Germinal center (tissue), 1 donor: ENCODE results near the gene GAGE12E.
"Not testable (repeated sequence)": the region's sequence is repeated elsewhere in the genome, so short reads cannot be mapped to it uniquely, and the experiment has no call there.

Experiments
- DNase-seq: peaks from one replicate; pipeline ENCODE4 v3.0.0; 2012; ENCODE audit warnings: mixed read lengths, low spot score

Gene GAGE12E

GRCh38 chrX:49550989-49551388, at the start of gene GAGE12E:
Gene GAGE12E, plus strand, starts transcription at chrX:49551289. Its CDS starts 1,155 bp downstream, at chrX:49552444.
- DNase-seq, result not testable (repeated sequence)

GRCh38 chrX:49531877-49532276, 19.2 kb upstream of the GAGE12E start, which contains the start of gene GAGE12C:
Gene GAGE12C, plus strand, starts transcription at chrX:49532177. Its CDS starts 1,155 bp downstream, at chrX:49533332.
- DNase-seq, result not testable (repeated sequence)

GRCh38 chrX:49541433-49541832, 9.7 kb upstream of the GAGE12E start, which contains the start of gene GAGE12D:
Gene GAGE12D, plus strand, starts transcription at chrX:49541733. Its CDS starts 1,155 bp downstream, at chrX:49542888.
- not testable (repeated sequence) for DNase-seq

GRCh38 chrX:49560542-49560941, 9.5 kb downstream of the GAGE12E start, which contains the start of gene GAGE12F:
Gene GAGE12F, plus strand, starts transcription at chrX:49560842. Its CDS starts 1,155 bp downstream, at chrX:49561997.
- DNase-seq, result not testable (repeated sequence)

- DNase-seq, result not testable (repeated sequence)
Observed at GRCh38 chrX:49568728-49569127, 17.6 kb downstream of the GAGE12E start.

GRCh38 chrX:49569152-49569551, 18.1 kb downstream of the GAGE12E start:
- DNase-seq, result not testable (repeated sequence)

- DNase-seq, result not testable (repeated sequence)
Observed at GRCh38 chrX:49570100-49570499, 19.0 kb downstream of the GAGE12E start, which contains the start of gene GAGE12G. Gene GAGE12G, plus strand, starts transcription at chrX:49570400. Its CDS starts 1,155 bp downstream, at chrX:49571555.

- not testable (repeated sequence) for DNase-seq
Observed at GRCh38 chrX:49579649-49580048, 28.6 kb downstream of the GAGE12E start, which contains the start of gene GAGE12H. Gene GAGE12H, plus strand, starts transcription at chrX:49579949. Its CDS starts 1,155 bp downstream, at chrX:49581104.

GRCh38 chrX:49589196-49589595, 38.1 kb downstream of the GAGE12E start, which contains the start of gene GAGE2A:
Gene GAGE2A, plus strand, starts transcription at chrX:49589496. Its CDS starts 1,155 bp downstream, at chrX:49590651.
- not testable (repeated sequence) for DNase-seq

GRCh38 chrX:49589769-49590478, 38.8 kb downstream of the GAGE12E start:
- not testable (repeated sequence) for DNase-seq

GRCh38 chrX:49590488-49590887, 39.4 kb downstream of the GAGE12E start:
- not testable (repeated sequence) for DNase-seq

- DNase-seq, result not testable (repeated sequence)
Observed at GRCh38 chrX:49598720-49599119, 47.6 kb downstream of the GAGE12E start, which contains the start of gene GAGE1. Gene GAGE1, plus strand, starts transcription at chrX:49599020. Its CDS starts 1,155 bp downstream, at chrX:49600175.
